CD4-positive, alpha-beta T cell (primary cell): ENCODE measurements around the gene ABCA9. TPM values are rescaled to one million over a fixed set of nuclear protein-coding genes. Genes with fewer than 3 reads are reported as not detected.

Experiments
- ATAC-seq: fragments of 200-7000 bp; cut with Tn5 transposase; one replicate; pipeline ENCODE4 v1.10.0; 2022; ENCODE audit warnings: mild to moderate bottlenecking; ENCODE audit not compliant: poor library complexity
- CTCF ChIA-PET: fragments of 350-600 bp; sonication (Branson Sonifier 250); formaldehyde crosslinking; loops from one replicate; lab custom pipeline; 2021; ENCODE audit warnings: antibody characterized with exemption, inconsistent platforms; lab: Charles Lee
- POLR2A ChIA-PET: fragments of 350-600 bp; sonication (Branson Sonifier 250); formaldehyde crosslinking; loops from one replicate; lab custom pipeline; 2021; ENCODE audit warnings: antibody characterized with exemption, inconsistent platforms; lab: Charles Lee
- DNase-seq, 14 experiments: peaks; one replicate each; pipeline ENCODE4 v3.0.0-alpha.2; 2013 to 2020; ENCODE audit warnings: mixed read lengths in 2 of 14
- H3K27ac ChIP-seq, 2 donors: one replicate each; pipeline versions ENCODE4 v1.5.1 to v1.7.0; 2013; ENCODE audit warnings: low read length in 2 of 2, low read depth in 1 of 2, mild to moderate bottlenecking in 1 of 2
- H3K27me3 ChIP-seq, 2 experiments: 1 replicate in 1 of 2; 2 replicates in 1 of 2; pipeline versions ENCODE4 v1.6.1 to v1.7.0; 2013; ENCODE audit warnings: low read length in 2 of 2, control low read depth in 1 of 2, mild to moderate bottlenecking in 1 of 2, moderate library complexity in 1 of 2; ENCODE audit not compliant: insufficient read depth in 2 of 2, control insufficient read depth in 1 of 2
- H3K36me3 ChIP-seq: one replicate; pipeline ENCODE4 v1.6.1; 2013; ENCODE audit warnings: low read length, control low read depth; ENCODE audit not compliant: insufficient read depth
- H3K4me1 ChIP-seq: one replicate; pipeline ENCODE4 v1.6.1; 2013; ENCODE audit warnings: low read length, control low read depth; ENCODE audit not compliant: insufficient read depth
- H3K4me3 ChIP-seq: one replicate; pipeline ENCODE4 v1.5.1; 2013; ENCODE audit warnings: mild to moderate bottlenecking, low read length, moderate library complexity
- H3K9me3 ChIP-seq, 2 experiments: 1 replicate in 1 of 2; 2 replicates in 1 of 2; pipeline versions ENCODE4 v1.6.1 to v1.7.0; 2013; ENCODE audit warnings: low read length in 2 of 2, mild to moderate bottlenecking in 2 of 2, control low read depth in 1 of 2, moderate library complexity in 1 of 2; ENCODE audit not compliant: control insufficient read depth in 1 of 2, insufficient read depth in 1 of 2
- H3K27ac Mint-ChIP-seq: one replicate; pipeline ENCODE4 v1.8.0; 2020; ENCODE audit warnings: mixed read lengths
- H3K27me3 Mint-ChIP-seq: one replicate; pipeline ENCODE4 v1.8.0; 2021; ENCODE audit warnings: mixed read lengths
- H3K36me3 Mint-ChIP-seq: one replicate; pipeline ENCODE4 v1.8.0; 2021; ENCODE audit warnings: low read depth, mixed read lengths
- H3K4me1 Mint-ChIP-seq: one replicate; pipeline ENCODE4 v1.8.0; 2021; ENCODE audit warnings: low read depth, mixed read lengths
- H3K4me3 Mint-ChIP-seq: one replicate; pipeline ENCODE4 v1.8.0; 2020; ENCODE audit warnings: mild to moderate bottlenecking, mixed read lengths
- H3K9me3 Mint-ChIP-seq: one replicate; pipeline ENCODE4 v1.8.0; 2020; ENCODE audit warnings: mixed read lengths
- CTCF ChIP-seq: fragments of 200-600 bp; IDR thresholded peaks from one replicate; pipeline ENCODE4 v1.8.0; 2022; ENCODE audit warnings: antibody characterized with exemption, mild to moderate bottlenecking
- intact Hi-C, 2 experiments: fragments of 100-400 bp; cut with DNase I in 1 of 2; cut with micrococcal nuclease in 1 of 2; formaldehyde crosslinking; loops; one replicate each; pipeline versions ENCODE4 v1.15.1 to v1.9.0; 2023 to 2025; cut with DNase I, micrococcal nuclease
- total RNA-seq, 174 experiments: library from RNA in 2 of 174; stranded (reverse) in 2 of 174; gene quantifications; one replicate each; pipeline ENCODE4 v1.2.3 and lab custom pipeline; 2021 to 2026

ABCA9 gene
- total RNA-seq, 2 experiments from 2014 or later: 0.03 TPM

GRCh38 chr17:68955181-68955841, 105.4 kb downstream of the ABCA9 start, which contains the start of gene ABCA8:
ABCA8 (minus strand) TSS chr17:68955392; CDS start chr17:68942034, 13,358 bp downstream.
- intact Hi-C loops: no loop called here
- ATAC-seq (no peak), DNase-seq (no peak)
- Mint-ChIP-seq H3K4me3 (no peak within 1 kb of the TSS), H3K27me3 (peaks cover 4% of the 10 kb centered on the region), H3K27ac (no peak within 1 kb of the TSS), H3K9me3 (no peaks in the 10 kb centered on the region), H3K36me3 (no peaks in the 10 kb centered on the region), H3K4me1 (no peaks in the 10 kb centered on the region)
- ChIA-PET POLR2A (no interaction called here), CTCF (no interaction called here)
- Histone ChIP-seq H3K27me3 (peaks cover 0 to 5% of the 10 kb centered on the region in 2 experiments), H3K4me3 (no peak within 1 kb of the TSS), H3K4me1 (no peaks in the 10 kb centered on the region), H3K36me3 (no peaks in the 10 kb centered on the region), H3K9me3 (no peaks in the 10 kb centered on the region), H3K27ac (no peak within 1 kb of the TSS)
- no peak for TF ChIP-seq CTCF

GRCh38 chr17:68954146-68954896, 106.4 kb downstream of the ABCA9 start:
- Histone ChIP-seq H3K9me3 (no peaks in the 10 kb centered on the region), H3K27ac (no peak overlapping the region), H3K36me3 (no peaks in the 10 kb centered on the region), H3K4me3 (no peak overlapping the region), H3K4me1 (no peaks in the 10 kb centered on the region), H3K27me3 (peaks cover 0 to 5% of the 10 kb centered on the region in 2 experiments)
- Mint-ChIP-seq H3K36me3 (no peaks in the 10 kb centered on the region), H3K4me3 (no peak overlapping the region), H3K9me3 (no peaks in the 10 kb centered on the region), H3K4me1 (no peaks in the 10 kb centered on the region), H3K27me3 (peaks cover 4% of the 10 kb centered on the region), H3K27ac (no peak overlapping the region)
- POLR2A ChIA-PET: no interaction called here
- ATAC-seq: no peak
- CTCF ChIA-PET: no interaction called here
- TF ChIP-seq CTCF: no peak
- intact Hi-C loops: no loop called here
- DNase-seq: no peak

GRCh38 chr17:68953340-68953997, 107.3 kb downstream of the ABCA9 start:
- intact Hi-C loops: no loop called here
- H3K4me3 Mint-ChIP-seq: no peak overlapping the region
- H3K27me3 Mint-ChIP-seq: peaks cover 4% of the 10 kb centered on the region
- no peaks in the 10 kb centered on the region for H3K36me3 Mint-ChIP-seq
- H3K27ac Mint-ChIP-seq: no peak overlapping the region
- no peak for TF ChIP-seq CTCF
- H3K4me3 ChIP-seq: no peak overlapping the region
- no peak for DNase-seq
- H3K9me3 Mint-ChIP-seq: no peaks in the 10 kb centered on the region
- H3K27ac ChIP-seq: no peak overlapping the region
- no peaks in the 10 kb centered on the region for H3K4me1 Mint-ChIP-seq
- H3K36me3 ChIP-seq: no peaks in the 10 kb centered on the region
- no peak for ATAC-seq
- no peaks in the 10 kb centered on the region for H3K9me3 ChIP-seq
- peaks cover 0 to 5% of the 10 kb centered on the region in 2 experiments for H3K27me3 ChIP-seq
- no peaks in the 10 kb centered on the region for H3K4me1 ChIP-seq
- ChIA-PET POLR2A (no interaction called here), CTCF (no interaction called here)
